NCI-H226 (cell line): ENCODE data around the gene RNASET2.
"Not testable (repeated sequence)": the region's sequence is repeated elsewhere in the genome, so short reads cannot be mapped to it uniquely, and the experiment has no call there.

Experiments used
- DNase-seq: peaks from one replicate; pipeline ENCODE4 v3.0.0-alpha.2; 2015

The RNASET2 gene

GRCh38 chr6:166925141-166925996 lies 31.0 kb downstream of the RNASET2 start:
- DNase-seq, result no peak

DNA sequence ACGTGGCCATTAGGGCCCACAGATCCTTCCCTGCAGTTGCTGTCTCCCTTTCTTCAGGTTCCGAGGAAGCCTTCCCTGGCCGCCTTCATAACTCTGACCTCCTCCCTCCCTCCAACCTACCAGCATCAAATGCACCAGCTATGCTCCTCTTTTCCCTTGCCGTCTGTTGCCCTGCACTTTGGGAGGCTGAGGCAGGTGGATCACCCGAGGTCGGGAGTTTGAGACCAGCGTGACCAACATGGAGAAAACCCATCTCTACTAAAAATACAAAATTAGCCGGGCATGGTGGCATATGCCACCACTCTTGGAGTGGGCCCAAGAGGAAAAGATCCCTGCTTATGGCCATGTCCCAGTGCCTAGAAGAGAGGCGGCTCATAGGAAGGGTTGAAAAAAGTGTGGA lies 31.8 kb downstream of the RNASET2 start:
- no peak for DNase-seq

DNA sequence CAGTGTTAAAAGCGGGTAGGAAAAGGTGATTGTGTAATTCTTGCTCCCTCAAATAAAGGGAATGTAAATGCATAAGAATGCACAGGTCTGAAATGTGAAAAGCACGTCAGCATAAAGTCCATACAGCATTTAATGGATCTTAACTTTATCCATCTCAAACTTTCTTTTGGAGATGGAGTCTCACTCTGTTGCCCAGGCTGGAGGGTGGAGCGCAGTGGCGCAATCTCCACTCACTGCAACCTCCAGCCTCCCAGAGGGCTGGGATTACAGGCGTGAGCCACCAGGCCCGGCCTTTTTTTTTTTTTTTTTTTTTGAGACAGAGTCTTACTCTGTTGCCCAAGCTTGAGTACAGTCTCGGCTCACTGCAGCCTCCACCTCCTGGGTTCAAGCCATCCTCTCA lies 33.4 kb downstream of the RNASET2 start:
- no peak for DNase-seq

- no peak for DNase-seq
Observed at GRCh38 chr6:166921570-166921969, 34.8 kb downstream of the RNASET2 start.

- DNase-seq, result no peak
Observed at GRCh38 chr6:166916824-166917223, 39.5 kb downstream of the RNASET2 start.

DNA sequence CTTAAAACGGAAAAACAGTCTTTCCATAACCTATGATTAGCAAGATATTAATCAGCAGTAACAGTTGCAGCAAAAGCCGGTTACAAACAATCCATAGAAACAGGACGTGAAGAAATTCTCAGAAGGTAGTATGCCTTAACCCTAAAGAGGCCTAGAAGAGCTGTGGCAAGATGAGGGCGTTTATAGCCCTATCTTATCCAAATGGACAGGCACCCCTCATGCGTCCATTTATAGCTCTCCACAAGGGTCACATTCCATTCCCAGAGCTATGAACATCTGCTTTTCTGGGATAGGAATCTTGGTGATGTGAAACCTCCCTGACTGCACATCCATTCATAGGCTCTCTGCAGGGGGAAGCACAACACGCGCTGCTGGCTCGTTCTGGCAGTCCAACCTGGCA lies 40.9 kb downstream of the RNASET2 start:
- not testable (repeated sequence) for DNase-seq

DNA sequence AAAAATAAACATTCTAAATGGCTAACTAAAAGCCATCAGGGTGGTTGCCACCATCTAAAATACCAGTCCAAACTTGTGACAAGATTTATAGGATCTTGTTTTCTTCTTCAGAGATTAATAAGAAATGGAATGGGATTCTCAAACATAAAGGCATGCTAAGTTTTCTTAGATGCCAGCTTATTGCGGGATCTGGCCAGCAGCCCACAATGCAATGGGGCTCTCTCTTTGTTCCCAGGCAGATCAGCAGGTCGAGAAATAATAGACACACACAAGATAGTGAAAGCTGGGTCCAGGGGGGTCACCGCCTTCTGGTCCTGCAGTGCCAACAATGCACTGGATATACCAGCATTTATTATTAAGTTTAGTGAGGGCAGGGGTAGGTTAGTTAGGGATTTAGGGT lies 41.4 kb downstream of the RNASET2 start:
- not testable (repeated sequence) for DNase-seq

DNA sequence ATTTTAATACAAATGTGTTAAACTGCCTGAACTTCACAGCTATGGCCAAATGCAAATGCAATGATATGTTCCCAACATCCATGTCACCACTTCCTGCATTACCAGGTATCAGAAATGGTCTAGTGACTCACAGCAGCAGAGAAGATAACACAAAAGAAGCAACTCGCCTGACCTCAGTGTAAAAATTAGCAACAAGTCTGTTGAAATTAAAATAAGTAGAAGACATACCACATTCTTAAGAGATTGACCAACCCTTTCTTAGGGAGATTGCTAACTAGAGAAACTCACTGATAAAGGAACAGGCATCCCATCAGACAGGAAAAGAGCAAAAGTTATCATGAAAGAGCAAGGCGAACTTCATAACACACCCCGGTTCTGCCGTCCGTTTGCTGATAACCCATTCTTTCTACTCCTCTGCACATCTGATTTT lies 45.1 kb downstream of the RNASET2 start:
- peak; percentile 16 for DNase-seq

DNA sequence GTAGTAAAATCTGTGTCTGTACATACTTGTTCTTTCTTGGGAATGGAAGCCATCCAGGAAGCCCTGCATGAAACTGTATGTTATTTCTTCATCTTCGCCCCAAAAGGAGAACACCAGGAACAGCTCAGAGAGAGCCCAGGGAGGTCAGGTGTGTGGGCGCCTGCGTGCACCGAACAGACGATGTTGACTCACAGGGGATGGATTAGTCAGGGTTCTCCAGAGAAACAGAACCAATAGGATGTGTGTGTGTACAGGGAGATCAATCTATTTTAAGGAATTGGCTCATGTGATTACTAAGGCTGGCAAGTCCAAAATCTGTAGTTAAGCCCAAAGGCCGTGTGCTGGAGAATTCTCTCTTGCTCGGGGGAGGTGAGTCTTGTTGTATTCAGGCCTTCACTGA lies 45.7 kb downstream of the RNASET2 start:
- DNase-seq, result no peak

DNA sequence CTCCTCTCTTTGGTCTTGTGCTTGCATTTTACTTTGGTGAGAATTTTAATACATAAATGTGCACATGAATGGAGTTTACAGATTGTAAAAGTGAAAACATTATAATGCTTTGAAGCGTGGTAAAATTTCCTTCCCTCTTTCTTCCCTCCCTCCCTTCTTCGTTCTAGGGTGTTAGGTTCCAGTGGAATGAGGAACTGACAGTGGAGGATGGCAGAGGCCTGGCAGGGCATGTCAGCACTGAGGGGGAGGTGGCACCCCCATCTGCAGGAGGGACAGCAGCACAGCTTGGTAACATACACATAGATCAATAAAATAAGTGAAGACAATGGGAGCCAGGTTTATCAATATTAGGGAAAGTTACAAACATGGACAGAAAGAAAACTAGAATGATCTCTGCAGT lies 47.5 kb downstream of the RNASET2 start:
- no peak for DNase-seq

GRCh38 chr6:166907871-166908806 lies 48.2 kb downstream of the RNASET2 start:
- no peak for DNase-seq

DNA sequence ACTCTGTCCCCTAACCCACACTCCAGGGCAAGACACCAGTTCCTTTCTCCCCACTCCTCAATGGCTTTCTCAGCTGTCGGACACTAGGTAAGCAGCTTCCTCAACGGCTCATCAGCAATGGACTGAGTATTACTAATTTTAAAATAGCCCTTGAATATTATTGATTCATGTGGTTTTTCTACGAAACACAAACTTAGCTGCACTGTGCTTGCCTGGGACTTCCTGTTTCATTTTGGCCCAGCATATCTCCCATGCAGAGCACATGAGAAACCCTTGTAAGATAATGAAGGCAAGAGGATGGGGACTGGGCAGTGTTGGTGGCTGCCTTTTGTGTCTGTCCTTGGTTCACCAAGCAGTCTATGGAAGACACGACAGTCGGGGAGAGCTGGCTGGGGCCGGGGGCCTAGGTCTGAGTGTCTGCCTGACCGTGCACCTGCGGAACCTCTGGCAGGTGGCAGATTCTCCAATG lies 48.9 kb downstream of the RNASET2 start:
- no peak for DNase-seq

DNA sequence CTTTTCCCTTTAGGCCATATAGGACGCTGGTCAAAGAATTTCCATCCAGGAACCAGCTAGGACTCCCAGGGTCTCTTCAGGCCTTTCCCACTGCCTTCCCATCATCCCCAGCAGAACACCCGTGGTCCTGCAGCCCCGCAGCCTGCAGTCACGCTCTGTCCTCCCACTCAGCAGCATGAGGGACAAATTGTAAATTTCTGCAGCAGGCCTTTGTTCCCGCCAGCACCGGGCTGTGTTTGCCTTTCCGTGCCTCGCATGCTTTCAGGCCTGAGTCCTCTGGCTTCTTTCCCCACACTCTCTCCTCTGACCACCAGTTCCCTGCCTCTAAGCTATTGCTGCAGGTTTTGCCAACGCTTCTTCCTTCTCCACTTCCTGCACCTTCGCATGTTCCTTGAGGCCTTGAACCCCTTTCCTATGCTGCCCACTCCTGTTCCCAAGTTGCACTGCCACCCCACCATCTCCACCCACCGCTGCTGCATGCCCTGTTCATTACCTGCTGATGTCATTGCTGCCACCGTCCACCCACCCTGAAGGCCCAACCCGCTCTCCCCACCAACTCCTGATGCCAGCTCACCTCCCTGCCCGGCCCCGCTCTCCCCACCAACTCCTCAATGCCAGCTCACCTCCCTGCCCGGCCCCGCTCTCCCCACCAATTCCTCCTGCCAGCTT lies 49.8 kb downstream of the RNASET2 start:
- DNase-seq, result no peak

GRCh38 chr6:166905505-166906134 lies 50.7 kb downstream of the RNASET2 start:
- no peak for DNase-seq

GRCh38 chr6:166905013-166905412 lies 51.3 kb downstream of the RNASET2 start:
- DNase-seq, result no peak

DNA sequence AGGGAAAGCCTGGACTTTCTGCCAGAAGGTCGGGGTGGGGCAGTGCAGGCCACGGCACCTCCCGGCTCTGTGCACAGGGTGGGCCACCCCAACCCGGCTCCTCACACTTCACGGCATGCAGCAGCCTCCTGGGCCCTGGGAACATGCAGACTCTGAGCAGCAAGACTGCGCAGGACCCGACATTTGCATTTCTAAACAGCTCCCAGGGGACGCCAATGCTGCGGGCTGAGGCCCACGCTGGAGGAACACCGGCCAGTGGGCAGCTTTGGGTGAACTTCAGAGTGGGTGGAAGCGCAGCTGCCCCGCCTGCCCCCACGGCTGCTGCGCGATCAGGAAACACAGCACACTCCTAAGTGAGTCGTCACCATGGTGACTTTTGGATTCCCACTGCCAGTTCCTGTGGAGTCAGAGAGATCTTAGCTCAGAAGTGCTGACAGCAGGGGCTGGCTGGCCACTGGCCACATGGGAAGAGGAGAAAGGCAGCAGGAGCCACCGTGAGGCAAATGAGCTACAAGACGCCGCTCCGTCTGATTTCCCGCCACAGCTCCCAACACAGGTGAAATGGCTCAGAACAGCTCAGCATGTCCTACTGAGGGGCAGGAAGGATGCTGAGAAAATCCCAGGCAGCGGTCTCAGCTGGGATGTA lies 52.1 kb downstream of the RNASET2 start:
- no peak for DNase-seq

- DNase-seq, result no peak
Observed at GRCh38 chr6:166903500-166903899, 52.9 kb downstream of the RNASET2 start.

- DNase-seq, result no peak
Observed at GRCh38 chr6:166903027-166903426, 53.3 kb downstream of the RNASET2 start.

DNA sequence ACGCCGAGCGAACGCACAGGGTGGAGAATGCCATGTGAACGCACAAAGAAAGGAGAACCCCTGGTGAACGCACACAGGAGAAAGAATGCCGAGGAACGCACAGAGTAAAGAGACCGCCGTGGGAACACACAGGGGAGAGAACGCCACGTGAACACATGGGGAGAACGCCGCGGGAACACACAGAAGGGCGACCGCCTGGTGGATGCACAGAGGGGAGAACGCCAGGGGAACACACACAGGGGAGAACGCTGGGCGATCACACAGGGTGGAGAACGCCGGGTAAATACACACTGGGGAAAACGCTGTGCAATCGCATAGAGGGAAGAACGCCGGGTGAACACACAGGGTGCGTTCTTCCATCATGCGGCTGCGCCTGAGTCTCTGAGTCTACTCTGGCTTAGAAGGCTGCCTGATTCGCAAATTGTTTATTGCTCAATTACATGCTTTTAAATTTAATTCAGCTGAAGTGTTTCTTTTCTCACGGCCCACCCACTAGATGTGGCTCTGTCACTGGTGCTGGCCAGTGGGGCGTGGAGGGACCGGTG lies 54.1 kb downstream of the RNASET2 start:
- DNase-seq, result no peak

DNA sequence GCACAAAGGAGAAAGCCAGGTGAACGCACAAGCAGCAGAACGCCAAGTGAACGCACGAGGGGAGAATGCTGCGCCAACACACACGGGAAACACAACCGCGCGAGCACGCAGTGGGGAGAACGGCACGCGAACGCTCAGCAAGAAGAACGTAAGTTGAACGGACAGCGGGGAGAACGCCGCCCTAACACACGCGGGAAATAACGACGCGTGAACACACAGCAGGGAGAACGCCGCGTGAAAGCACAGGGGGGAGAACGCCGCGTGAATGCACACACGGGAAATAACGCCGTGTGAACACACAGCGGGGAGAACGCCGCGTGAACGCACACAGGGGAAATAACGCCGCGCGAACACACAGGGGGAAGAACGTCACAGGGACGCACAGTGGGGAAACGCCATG lies 54.7 kb downstream of the RNASET2 start:
- DNase-seq, result no peak

GRCh38 chr6:166900956-166901607 lies 55.3 kb downstream of the RNASET2 start:
- no peak for DNase-seq
